ENCODE measurements around the gene SHH.

The SHH gene

GRCh38 chr7:155800301-155800700 is 12.0 kb downstream of the SHH start:
- no peaks in the 10 kb centered on the region for H3K9me3 ChIP-seq (replicated peaks; ENCODE audit: insufficient read depth, low read length)
- H3K4me3 ChIP-seq (ENCODE audit: low read length) = no peak overlapping the region
- H4K20me1 ChIP-seq (ENCODE audit: insufficient read depth, low read length) = no peaks in the 10 kb centered on the region
- H3K36me3 ChIP-seq (replicated peaks; ENCODE audit: insufficient read depth, low read length) = no peaks in the 10 kb centered on the region
- peak; percentile 61 for DNase-seq
- H3K9ac ChIP-seq (ENCODE audit: low read length) = no peak overlapping the region
- H3K4me1 ChIP-seq (ENCODE audit: low read length) = peaks cover 20% of the 10 kb centered on the region
- peaks cover 61% of the 10 kb centered on the region for H3K27me3 ChIP-seq (replicated peaks; ENCODE audit: insufficient read depth, low read length)
- TF ChIP-seq EZH2phosphoT487 (IDR thresholded peaks at IDR 0.05; ENCODE audit: low read length) (no peak), EZH2 (optimal IDR thresholded peaks at IDR 0.05; ENCODE audit: low read depth, low read length) (no peak)
- TF ChIP-seq, protein P1, sequence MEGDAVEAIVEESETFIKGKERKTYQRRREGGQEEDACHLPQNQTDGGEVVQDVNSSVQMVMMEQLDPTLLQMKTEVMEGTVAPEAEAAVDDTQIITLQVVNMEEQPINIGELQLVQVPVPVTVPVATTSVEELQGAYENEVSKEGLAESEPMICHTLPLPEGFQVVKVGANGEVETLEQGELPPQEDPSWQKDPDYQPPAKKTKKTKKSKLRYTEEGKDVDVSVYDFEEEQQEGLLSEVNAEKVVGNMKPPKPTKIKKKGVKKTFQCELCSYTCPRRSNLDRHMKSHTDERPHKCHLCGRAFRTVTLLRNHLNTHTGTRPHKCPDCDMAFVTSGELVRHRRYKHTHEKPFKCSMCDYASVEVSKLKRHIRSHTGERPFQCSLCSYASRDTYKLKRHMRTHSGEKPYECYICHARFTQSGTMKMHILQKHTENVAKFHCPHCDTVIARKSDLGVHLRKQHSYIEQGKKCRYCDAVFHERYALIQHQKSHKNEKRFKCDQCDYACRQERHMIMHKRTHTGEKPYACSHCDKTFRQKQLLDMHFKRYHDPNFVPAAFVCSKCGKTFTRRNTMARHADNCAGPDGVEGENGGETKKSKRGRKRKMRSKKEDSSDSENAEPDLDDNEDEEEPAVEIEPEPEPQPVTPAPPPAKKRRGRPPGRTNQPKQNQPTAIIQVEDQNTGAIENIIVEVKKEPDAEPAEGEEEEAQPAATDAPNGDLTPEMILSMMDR (IDR thresholded peaks at IDR 0.05; ENCODE audit: low read length) = no peak
- H3F3A ChIP-seq (ENCODE audit: insufficient read depth, low read length) = no peaks in the 10 kb centered on the region
- H3K79me2 ChIP-seq (ENCODE audit: low read length) = no peaks in the 10 kb centered on the region
- 0 out of 2 replicates have a peak overlapping the region, but pooled peaks have one; percentile 0 for H2AFZ ChIP-seq (ENCODE audit: low read length)
- H3K27ac ChIP-seq (ENCODE audit: low read length) = no peak overlapping the region
- H3K4me2 ChIP-seq (ENCODE audit: low read depth, low read length) = peak overlapping the region; percentile 35
- H3K9me2 ChIP-seq (replicated peaks; ENCODE audit: insufficient read depth, low read length) = no peaks in the 10 kb centered on the region

GRCh38 chr7:155799514-155799913 is 12.7 kb downstream of the SHH start:
- H3K9me2 ChIP-seq (replicated peaks; ENCODE audit: insufficient read depth, low read length) = no peaks in the 10 kb centered on the region
- H2AFZ ChIP-seq (ENCODE audit: low read length) = no peak overlapping the region
- H3F3A ChIP-seq (ENCODE audit: insufficient read depth, low read length) = no peaks in the 10 kb centered on the region
- no peak overlapping the region for H3K4me2 ChIP-seq (ENCODE audit: low read depth, low read length)
- H3K9me3 ChIP-seq (replicated peaks; ENCODE audit: insufficient read depth, low read length) = no peaks in the 10 kb centered on the region
- no peak for DNase-seq
- H3K36me3 ChIP-seq (replicated peaks; ENCODE audit: insufficient read depth, low read length) = no peaks in the 10 kb centered on the region
- peaks cover 55% of the 10 kb centered on the region for H3K27me3 ChIP-seq (replicated peaks; ENCODE audit: insufficient read depth, low read length)
- no peak overlapping the region for H3K4me3 ChIP-seq (ENCODE audit: low read length)
- no peaks in the 10 kb centered on the region for H4K20me1 ChIP-seq (ENCODE audit: insufficient read depth, low read length)
- H3K9ac ChIP-seq (ENCODE audit: low read length) = no peak overlapping the region
- TF ChIP-seq EZH2 (optimal IDR thresholded peaks at IDR 0.05; ENCODE audit: low read depth, low read length) = no peak
- TF ChIP-seq, protein P1 (IDR thresholded peaks at IDR 0.05; ENCODE audit: low read length) = no peak
- no peak for TF ChIP-seq EZH2phosphoT487 (IDR thresholded peaks at IDR 0.05; ENCODE audit: low read length)
- H3K4me1 ChIP-seq (ENCODE audit: low read length) = peaks cover 20% of the 10 kb centered on the region
- no peaks in the 10 kb centered on the region for H3K79me2 ChIP-seq (ENCODE audit: low read length)
- no peak overlapping the region for H3K27ac ChIP-seq (ENCODE audit: low read length)

GRCh38 chr7:155798673-155799439 is 13.4 kb downstream of the SHH start:
- H3K4me2 ChIP-seq (ENCODE audit: low read depth, low read length) = no peak overlapping the region
- no peaks in the 10 kb centered on the region for H3K79me2 ChIP-seq (ENCODE audit: low read length)
- H2AFZ ChIP-seq (ENCODE audit: low read length) = no peak overlapping the region
- no peak overlapping the region for H3K27ac ChIP-seq (ENCODE audit: low read length)
- TF ChIP-seq EZH2 (optimal IDR thresholded peaks at IDR 0.05; ENCODE audit: low read depth, low read length) = no peak
- TF ChIP-seq, protein P1 (IDR thresholded peaks at IDR 0.05; ENCODE audit: low read length) = no peak
- TF ChIP-seq EZH2phosphoT487 (IDR thresholded peaks at IDR 0.05; ENCODE audit: low read length) = no peak
- DNase-seq = no peak
- H3K36me3 ChIP-seq (replicated peaks; ENCODE audit: insufficient read depth, low read length) = no peaks in the 10 kb centered on the region
- no peaks in the 10 kb centered on the region for H3K9me3 ChIP-seq (replicated peaks; ENCODE audit: insufficient read depth, low read length)
- H3K4me1 ChIP-seq (ENCODE audit: low read length) = peaks cover 20% of the 10 kb centered on the region
- no peaks in the 10 kb centered on the region for H3F3A ChIP-seq (ENCODE audit: insufficient read depth, low read length)
- H4K20me1 ChIP-seq (ENCODE audit: insufficient read depth, low read length) = no peaks in the 10 kb centered on the region
- peaks cover 50% of the 10 kb centered on the region for H3K27me3 ChIP-seq (replicated peaks; ENCODE audit: insufficient read depth, low read length)
- H3K9me2 ChIP-seq (replicated peaks; ENCODE audit: insufficient read depth, low read length) = no peaks in the 10 kb centered on the region
- no peak overlapping the region for H3K9ac ChIP-seq (ENCODE audit: low read length)
- H3K4me3 ChIP-seq (ENCODE audit: low read length) = no peak overlapping the region

Data from MM.1S (cell line).